HEK293 (cell line): ENCODE measurements around the gene TOMM5.
A peak's percentile ranks its signal among the peaks of the same experiment; 100 is the strongest.

Experiments used
- GFI1B ChIP-seq: fragments of 450-650 bp; formaldehyde crosslinking; IDR thresholded peaks from 2 replicates; pipeline ENCODE4 v1.5.1; 2016; ENCODE audit warnings: missing biosample characterization, missing genetic modification characterization
- HOXC10 ChIP-seq: sonication (generic); formaldehyde crosslinking; IDR thresholded peaks from 2 replicates; pipeline ENCODE4 v1.8.1; 2023; ENCODE audit warnings: mild to moderate bottlenecking, missing genetic modification reagents
- KLF8 ChIP-seq: fragments of 450-650 bp; formaldehyde crosslinking; IDR thresholded peaks from 2 replicates; pipeline ENCODE4 v1.5.1; 2016; ENCODE audit warnings: missing biosample characterization, missing genetic modification characterization
- SP2 ChIP-seq: fragments of 450-650 bp; formaldehyde crosslinking; IDR thresholded peaks from 2 replicates; pipeline ENCODE4 v1.5.1; 2016; ENCODE audit warnings: missing biosample characterization, missing genetic modification characterization
- TRIM28 ChIP-seq: IDR thresholded peaks from 2 replicates; pipeline ENCODE4 v1.6.1; 2011; ENCODE audit warnings: low read length, control low read depth, borderline replicate concordance
- WT1 ChIP-seq: fragments of 450-650 bp; formaldehyde crosslinking; IDR thresholded peaks from 2 replicates; pipeline ENCODE4 v1.5.1; 2016; ENCODE audit warnings: missing biosample characterization, missing genetic modification characterization
- ZBTB17 ChIP-seq: fragments of 450-650 bp; formaldehyde crosslinking; IDR thresholded peaks from 2 replicates; pipeline ENCODE4 v1.5.1; 2016; ENCODE audit warnings: missing biosample characterization, missing genetic modification characterization
- ZBTB8A ChIP-seq: fragments of 450-650 bp; formaldehyde crosslinking; IDR thresholded peaks from 2 replicates; pipeline ENCODE4 v1.5.1; 2016; ENCODE audit warnings: missing biosample characterization, missing genetic modification characterization
- ZIC2 ChIP-seq: fragments of 450-650 bp; formaldehyde crosslinking; IDR thresholded peaks from 2 replicates; pipeline ENCODE4 v1.5.1; 2016; ENCODE audit warnings: missing biosample characterization, missing genetic modification characterization
- ZNF19 ChIP-seq: fragments of 450-650 bp; formaldehyde crosslinking; IDR thresholded peaks from 2 replicates; pipeline ENCODE4; 2016; ENCODE audit warnings: missing biosample characterization, missing genetic modification characterization, low read depth
- ZNF23 ChIP-seq: fragments of 450-650 bp; formaldehyde crosslinking; IDR thresholded peaks from 2 replicates; pipeline ENCODE4 v1.5.1; 2016; ENCODE audit warnings: missing biosample characterization, missing genetic modification characterization, borderline replicate concordance
- ZNF521 ChIP-seq: fragments of 450-650 bp; formaldehyde crosslinking; IDR thresholded peaks from 2 replicates; pipeline ENCODE4 v1.5.1; 2017; ENCODE audit warnings: missing biosample characterization, mild to moderate bottlenecking, missing genetic modification characterization
- ZNF549 ChIP-seq: fragments of 450-650 bp; IDR thresholded peaks from 2 replicates; pipeline ENCODE4 v1.5.1; 2018; ENCODE audit warnings: missing biosample characterization, missing genetic modification characterization, mild to moderate bottlenecking, inconsistent platforms, moderate library complexity
- ZNF660 ChIP-seq: fragments of 450-650 bp; IDR thresholded peaks from 2 replicates; pipeline ENCODE4 v1.5.1; 2018; ENCODE audit warnings: missing biosample characterization, mild to moderate bottlenecking, missing genetic modification characterization
- ZNF76 ChIP-seq: fragments of 450-650 bp; formaldehyde crosslinking; IDR thresholded peaks from 2 replicates; pipeline ENCODE4; 2016; ENCODE audit warnings: low read depth, missing biosample characterization, missing genetic modification characterization, borderline replicate concordance
- ZNF768 ChIP-seq: fragments of 450-650 bp; formaldehyde crosslinking; IDR thresholded peaks from 2 replicates; pipeline ENCODE4 v1.5.1; 2018; ENCODE audit warnings: missing biosample characterization, mild to moderate bottlenecking, missing genetic modification characterization
- TF ChIP-seq, protein P1 (sequence below): fragments of 450-650 bp; formaldehyde crosslinking; conservative IDR thresholded peaks from 2 replicates; pipeline ENCODE4 v1.5.1; 2016; ENCODE audit warnings: low read depth, missing biosample characterization, missing genetic modification characterization
- TF ChIP-seq, protein P2 (sequence below): fragments of 450-650 bp; formaldehyde crosslinking; IDR thresholded peaks from 2 replicates; pipeline ENCODE4 v1.5.1; 2017; ENCODE audit warnings: missing biosample characterization, missing genetic modification characterization
- TF ChIP-seq, protein P3 (sequence below): fragments of 450-650 bp; formaldehyde crosslinking; IDR thresholded peaks from 2 replicates; pipeline ENCODE4 v1.5.1; 2016; ENCODE audit warnings: missing biosample characterization, missing genetic modification characterization
- TF ChIP-seq, protein P4 (sequence below): fragments of 450-650 bp; formaldehyde crosslinking; IDR thresholded peaks from 2 replicates; pipeline ENCODE4 v1.5.1; 2016; ENCODE audit warnings: missing biosample characterization, missing genetic modification characterization
- TF ChIP-seq, protein P5 (sequence below): fragments of 450-650 bp; formaldehyde crosslinking; IDR thresholded peaks from 2 replicates; pipeline ENCODE4 v1.5.1; 2016; ENCODE audit warnings: missing biosample characterization, missing genetic modification characterization, low read depth

TOMM5 gene

DNA sequence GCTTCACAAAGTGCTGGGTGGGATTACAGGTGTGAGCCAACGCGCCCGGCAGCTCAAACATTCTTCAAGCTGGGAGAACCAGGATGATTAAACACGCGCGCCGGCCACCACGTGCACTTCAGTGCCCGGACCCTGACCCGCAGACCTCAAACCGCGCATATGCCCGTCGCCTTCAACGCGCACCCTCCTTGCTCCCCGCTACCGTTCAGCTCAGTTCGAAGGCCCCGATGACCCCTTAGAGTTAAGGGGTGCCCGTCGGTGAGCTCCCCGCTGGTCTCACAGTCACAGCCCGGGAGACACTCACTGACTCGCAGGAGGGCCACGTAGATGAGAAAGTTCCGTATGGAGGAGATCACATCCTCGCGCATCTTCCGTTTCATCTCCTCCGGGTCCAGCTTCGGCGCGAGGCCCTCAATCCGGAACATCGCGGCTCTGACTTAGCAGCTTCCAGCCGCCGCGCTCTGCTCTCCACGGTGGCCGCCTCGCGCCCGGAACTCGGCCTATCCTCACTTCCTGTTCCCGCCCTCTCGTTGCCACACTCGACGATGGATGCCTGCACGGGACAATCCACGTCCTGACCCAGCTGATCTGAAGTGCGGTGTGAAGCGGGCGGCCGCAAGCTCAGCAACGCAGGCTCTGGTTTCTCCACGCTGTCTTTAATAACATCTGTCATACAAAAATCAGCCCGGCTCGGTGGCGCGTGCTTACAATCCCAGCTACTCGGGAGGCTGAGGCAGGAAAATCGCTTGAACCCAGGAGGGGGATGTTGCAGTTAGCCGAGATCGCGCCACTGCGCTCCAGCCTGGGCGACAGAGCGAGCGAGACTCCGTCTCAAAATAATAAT, at the start of gene TOMM5 (continued):
- TF ChIP-seq, protein P1, sequence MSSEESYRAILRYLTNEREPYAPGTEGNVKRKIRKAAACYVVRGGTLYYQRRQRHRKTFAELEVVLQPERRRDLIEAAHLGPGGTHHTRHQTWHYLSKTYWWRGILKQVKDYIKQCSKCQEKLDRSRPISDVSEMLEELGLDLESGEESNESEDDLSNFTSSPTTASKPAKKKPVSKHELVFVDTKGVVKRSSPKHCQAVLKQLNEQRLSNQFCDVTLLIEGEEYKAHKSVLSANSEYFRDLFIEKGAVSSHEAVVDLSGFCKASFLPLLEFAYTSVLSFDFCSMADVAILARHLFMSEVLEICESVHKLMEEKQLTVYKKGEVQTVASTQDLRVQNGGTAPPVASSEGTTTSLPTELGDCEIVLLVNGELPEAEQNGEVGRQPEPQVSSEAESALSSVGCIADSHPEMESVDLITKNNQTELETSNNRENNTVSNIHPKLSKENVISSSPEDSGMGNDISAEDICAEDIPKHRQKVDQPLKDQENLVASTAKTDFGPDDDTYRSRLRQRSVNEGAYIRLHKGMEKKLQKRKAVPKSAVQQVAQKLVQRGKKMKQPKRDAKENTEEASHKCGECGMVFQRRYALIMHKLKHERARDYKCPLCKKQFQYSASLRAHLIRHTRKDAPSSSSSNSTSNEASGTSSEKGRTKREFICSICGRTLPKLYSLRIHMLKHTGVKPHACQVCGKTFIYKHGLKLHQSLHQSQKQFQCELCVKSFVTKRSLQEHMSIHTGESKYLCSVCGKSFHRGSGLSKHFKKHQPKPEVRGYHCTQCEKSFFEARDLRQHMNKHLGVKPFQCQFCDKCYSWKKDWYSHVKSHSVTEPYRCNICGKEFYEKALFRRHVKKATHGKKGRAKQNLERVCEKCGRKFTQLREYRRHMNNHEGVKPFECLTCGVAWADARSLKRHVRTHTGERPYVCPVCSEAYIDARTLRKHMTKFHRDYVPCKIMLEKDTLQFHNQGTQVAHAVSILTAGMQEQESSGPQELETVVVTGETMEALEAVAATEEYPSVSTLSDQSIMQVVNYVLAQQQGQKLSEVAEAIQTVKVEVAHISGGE (tag by site-specific recombination) = peak; percentile 93
- TF ChIP-seq HOXC10 (CRISPR knock-in tag) (no peak), SP2 (peak; percentile 75), GFI1B (tag by site-specific recombination) (no peak), ZNF23 (tag by site-specific recombination) (no peak), ZBTB8A (tag by site-specific recombination) (no peak; the same call in 1 of the 2 replicates), KLF8 (tag by site-specific recombination) (peak; percentile 69), ZNF521 (no peak), ZBTB17 (peak; percentile 96), TRIM28 (no peak), ZNF660 (tag by site-specific recombination) (0 out of 2 replicates have a peak, but pooled peaks have one; percentile 12), ZNF19 (tag by site-specific recombination) (no peak), ZNF549 (tag by site-specific recombination) (no peak), ZIC2 (tag by site-specific recombination) (no peak), ZNF768 (tag by site-specific recombination) (no peak), ZNF76 (peak; percentile 30; the same call in 1 of the 2 replicates), WT1 (no peak)
- TF ChIP-seq, protein P2, sequence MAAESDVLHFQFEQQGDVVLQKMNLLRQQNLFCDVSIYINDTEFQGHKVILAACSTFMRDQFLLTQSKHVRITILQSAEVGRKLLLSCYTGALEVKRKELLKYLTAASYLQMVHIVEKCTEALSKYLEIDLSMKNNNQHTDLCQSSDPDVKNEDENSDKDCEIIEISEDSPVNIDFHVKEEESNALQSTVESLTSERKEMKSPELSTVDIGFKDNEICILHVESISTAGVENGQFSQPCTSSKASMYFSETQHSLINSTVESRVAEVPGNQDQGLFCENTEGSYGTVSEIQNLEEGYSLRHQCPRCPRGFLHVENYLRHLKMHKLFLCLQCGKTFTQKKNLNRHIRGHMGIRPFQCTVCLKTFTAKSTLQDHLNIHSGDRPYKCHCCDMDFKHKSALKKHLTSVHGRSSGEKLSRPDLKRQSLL = no peak
- TF ChIP-seq, protein P3, sequence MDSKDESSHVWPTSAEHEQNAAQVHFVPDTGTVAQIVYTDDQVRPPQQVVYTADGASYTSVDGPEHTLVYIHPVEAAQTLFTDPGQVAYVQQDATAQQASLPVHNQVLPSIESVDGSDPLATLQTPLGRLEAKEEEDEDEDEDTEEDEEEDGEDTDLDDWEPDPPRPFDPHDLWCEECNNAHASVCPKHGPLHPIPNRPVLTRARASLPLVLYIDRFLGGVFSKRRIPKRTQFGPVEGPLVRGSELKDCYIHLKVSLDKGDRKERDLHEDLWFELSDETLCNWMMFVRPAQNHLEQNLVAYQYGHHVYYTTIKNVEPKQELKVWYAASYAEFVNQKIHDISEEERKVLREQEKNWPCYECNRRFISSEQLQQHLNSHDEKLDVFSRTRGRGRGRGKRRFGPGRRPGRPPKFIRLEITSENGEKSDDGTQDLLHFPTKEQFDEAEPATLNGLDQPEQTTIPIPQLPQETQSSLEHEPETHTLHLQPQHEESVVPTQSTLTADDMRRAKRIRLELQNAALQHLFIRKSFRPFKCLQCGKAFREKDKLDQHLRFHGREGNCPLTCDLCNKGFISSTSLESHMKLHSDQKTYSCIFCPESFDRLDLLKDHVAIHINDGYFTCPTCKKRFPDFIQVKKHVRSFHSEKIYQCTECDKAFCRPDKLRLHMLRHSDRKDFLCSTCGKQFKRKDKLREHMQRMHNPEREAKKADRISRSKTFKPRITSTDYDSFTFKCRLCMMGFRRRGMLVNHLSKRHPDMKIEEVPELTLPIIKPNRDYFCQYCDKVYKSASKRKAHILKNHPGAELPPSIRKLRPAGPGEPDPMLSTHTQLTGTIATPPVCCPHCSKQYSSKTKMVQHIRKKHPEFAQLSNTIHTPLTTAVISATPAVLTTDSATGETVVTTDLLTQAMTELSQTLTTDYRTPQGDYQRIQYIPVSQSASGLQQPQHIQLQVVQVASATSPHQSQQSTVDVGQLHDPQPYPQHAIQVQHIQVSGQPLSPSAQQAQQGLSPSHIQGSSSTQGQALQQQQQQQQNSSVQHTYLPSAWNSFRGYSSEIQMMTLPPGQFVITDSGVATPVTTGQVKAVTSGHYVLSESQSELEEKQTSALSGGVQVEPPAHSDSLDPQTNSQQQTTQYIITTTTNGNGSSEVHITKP = peak; percentile 37
- TF ChIP-seq, protein P4, sequence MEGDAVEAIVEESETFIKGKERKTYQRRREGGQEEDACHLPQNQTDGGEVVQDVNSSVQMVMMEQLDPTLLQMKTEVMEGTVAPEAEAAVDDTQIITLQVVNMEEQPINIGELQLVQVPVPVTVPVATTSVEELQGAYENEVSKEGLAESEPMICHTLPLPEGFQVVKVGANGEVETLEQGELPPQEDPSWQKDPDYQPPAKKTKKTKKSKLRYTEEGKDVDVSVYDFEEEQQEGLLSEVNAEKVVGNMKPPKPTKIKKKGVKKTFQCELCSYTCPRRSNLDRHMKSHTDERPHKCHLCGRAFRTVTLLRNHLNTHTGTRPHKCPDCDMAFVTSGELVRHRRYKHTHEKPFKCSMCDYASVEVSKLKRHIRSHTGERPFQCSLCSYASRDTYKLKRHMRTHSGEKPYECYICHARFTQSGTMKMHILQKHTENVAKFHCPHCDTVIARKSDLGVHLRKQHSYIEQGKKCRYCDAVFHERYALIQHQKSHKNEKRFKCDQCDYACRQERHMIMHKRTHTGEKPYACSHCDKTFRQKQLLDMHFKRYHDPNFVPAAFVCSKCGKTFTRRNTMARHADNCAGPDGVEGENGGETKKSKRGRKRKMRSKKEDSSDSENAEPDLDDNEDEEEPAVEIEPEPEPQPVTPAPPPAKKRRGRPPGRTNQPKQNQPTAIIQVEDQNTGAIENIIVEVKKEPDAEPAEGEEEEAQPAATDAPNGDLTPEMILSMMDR (tag by site-specific recombination) = no peak
- TF ChIP-seq, protein P5, sequence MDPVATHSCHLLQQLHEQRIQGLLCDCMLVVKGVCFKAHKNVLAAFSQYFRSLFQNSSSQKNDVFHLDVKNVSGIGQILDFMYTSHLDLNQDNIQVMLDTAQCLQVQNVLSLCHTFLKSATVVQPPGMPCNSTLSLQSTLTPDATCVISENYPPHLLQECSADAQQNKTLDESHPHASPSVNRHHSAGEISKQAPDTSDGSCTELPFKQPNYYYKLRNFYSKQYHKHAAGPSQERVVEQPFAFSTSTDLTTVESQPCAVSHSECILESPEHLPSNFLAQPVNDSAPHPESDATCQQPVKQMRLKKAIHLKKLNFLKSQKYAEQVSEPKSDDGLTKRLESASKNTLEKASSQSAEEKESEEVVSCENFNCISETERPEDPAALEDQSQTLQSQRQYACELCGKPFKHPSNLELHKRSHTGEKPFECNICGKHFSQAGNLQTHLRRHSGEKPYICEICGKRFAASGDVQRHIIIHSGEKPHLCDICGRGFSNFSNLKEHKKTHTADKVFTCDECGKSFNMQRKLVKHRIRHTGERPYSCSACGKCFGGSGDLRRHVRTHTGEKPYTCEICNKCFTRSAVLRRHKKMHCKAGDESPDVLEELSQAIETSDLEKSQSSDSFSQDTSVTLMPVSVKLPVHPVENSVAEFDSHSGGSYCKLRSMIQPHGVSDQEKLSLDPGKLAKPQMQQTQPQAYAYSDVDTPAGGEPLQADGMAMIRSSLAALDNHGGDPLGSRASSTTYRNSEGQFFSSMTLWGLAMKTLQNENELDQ (tag by site-specific recombination) = no peak
